K562 (cell line): ENCODE data around the gene ANKRD13D.

Source experiments
- NCOA1 ChIP-seq: fragments of 450-650 bp; IDR thresholded peaks from 2 replicates; pipeline ENCODE4 v1.6.1; 2016; ENCODE audit warnings: low read depth
- RBM39 ChIP-seq: fragments of 200-400 bp; formaldehyde crosslinking; optimal IDR thresholded peaks from 2 replicates; pipeline ENCODE3; 2018; ENCODE audit warnings: low read depth, low read length
- ZNF23 ChIP-seq: fragments of 250-450 bp; sonication (Bioruptor Pico); IDR thresholded peaks from 2 replicates; pipeline ENCODE4 v1.4.0; 2020; ENCODE audit warnings: mild to moderate bottlenecking
- ZNF347 ChIP-seq: fragments of 450-650 bp; formaldehyde crosslinking; IDR thresholded peaks from 2 replicates; pipeline ENCODE4 v1.4.0; 2020; ENCODE audit warnings: low read depth, mild to moderate bottlenecking, moderate library complexity
- TF ChIP-seq, protein P1 (sequence below): fragments of 250-450 bp; sonication (Bioruptor Pico); IDR thresholded peaks from 2 replicates; pipeline ENCODE4 v1.8.0; 2021; ENCODE audit warnings: mild to moderate bottlenecking, moderate library complexity
- TF ChIP-seq, protein P2 (sequence below): sonication (generic); formaldehyde crosslinking; IDR thresholded peaks from 2 replicates; pipeline ENCODE4 v1.8.1; 2023; ENCODE audit warnings: mild to moderate bottlenecking, missing genetic modification reagents
- TF ChIP-seq, protein P3 (sequence below): fragments of 450-650 bp; formaldehyde crosslinking; IDR thresholded peaks from 2 replicates; pipeline ENCODE4 v1.4.0; 2020; ENCODE audit warnings: mild to moderate bottlenecking
- TF ChIP-seq, protein P4 (sequence below): sonication (generic); formaldehyde crosslinking; IDR thresholded peaks from 2 replicates; pipeline ENCODE4 v1.8.0; 2023; ENCODE audit warnings: mild to moderate bottlenecking, missing genetic modification reagents
- TF ChIP-seq, protein P5 (sequence below): fragments of 450-650 bp; conservative IDR thresholded peaks from 2 replicates; pipeline ENCODE4 v1.6.1; 2016; ENCODE audit warnings: missing genetic modification characterization, low read depth, mild to moderate bottlenecking, control low read depth, missing compliant biosample characterization

DNA sequence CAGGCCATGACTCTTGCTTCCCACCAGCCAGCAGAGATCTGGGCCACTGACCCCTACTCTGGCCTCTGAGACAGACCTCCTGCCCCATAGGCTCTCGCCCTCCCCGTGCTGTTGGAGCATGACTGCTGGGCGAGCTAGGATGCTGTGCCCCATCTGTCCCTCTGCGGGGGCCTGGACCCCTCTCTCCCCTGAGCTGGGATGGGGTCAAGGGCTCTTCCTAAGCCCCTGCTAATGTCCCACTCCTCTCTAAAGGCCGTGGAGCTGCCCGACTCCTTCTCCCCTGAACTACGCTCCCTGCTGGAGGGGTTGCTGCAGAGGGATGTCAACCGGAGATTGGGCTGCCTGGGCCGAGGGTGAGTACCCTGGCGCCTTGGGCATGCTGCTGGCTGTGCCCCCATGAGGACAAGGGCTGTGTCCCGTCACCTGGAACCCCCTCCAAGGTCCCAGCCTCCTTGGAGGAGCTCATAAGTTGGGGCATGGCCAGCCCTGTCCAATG, 6.2 kb upstream of the ANKRD13D start:
- TF ChIP-seq, protein P1, sequence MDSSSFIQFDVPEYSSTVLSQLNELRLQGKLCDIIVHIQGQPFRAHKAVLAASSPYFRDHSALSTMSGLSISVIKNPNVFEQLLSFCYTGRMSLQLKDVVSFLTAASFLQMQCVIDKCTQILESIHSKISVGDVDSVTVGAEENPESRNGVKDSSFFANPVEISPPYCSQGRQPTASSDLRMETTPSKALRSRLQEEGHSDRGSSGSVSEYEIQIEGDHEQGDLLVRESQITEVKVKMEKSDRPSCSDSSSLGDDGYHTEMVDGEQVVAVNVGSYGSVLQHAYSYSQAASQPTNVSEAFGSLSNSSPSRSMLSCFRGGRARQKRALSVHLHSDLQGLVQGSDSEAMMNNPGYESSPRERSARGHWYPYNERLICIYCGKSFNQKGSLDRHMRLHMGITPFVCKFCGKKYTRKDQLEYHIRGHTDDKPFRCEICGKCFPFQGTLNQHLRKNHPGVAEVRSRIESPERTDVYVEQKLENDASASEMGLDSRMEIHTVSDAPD, result no peak
- TF ChIP-seq, protein P2, sequence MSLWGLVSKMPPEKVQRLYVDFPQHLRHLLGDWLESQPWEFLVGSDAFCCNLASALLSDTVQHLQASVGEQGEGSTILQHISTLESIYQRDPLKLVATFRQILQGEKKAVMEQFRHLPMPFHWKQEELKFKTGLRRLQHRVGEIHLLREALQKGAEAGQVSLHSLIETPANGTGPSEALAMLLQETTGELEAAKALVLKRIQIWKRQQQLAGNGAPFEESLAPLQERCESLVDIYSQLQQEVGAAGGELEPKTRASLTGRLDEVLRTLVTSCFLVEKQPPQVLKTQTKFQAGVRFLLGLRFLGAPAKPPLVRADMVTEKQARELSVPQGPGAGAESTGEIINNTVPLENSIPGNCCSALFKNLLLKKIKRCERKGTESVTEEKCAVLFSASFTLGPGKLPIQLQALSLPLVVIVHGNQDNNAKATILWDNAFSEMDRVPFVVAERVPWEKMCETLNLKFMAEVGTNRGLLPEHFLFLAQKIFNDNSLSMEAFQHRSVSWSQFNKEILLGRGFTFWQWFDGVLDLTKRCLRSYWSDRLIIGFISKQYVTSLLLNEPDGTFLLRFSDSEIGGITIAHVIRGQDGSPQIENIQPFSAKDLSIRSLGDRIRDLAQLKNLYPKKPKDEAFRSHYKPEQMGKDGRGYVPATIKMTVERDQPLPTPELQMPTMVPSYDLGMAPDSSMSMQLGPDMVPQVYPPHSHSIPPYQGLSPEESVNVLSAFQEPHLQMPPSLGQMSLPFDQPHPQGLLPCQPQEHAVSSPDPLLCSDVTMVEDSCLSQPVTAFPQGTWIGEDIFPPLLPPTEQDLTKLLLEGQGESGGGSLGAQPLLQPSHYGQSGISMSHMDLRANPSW (CRISPR knock-in tag), result no peak
- TF ChIP-seq RBM39 (no peak), ZNF347 (CRISPR knock-in tag) (no peak), NCOA1 (no peak), ZNF23 (CRISPR knock-in tag) (no peak)
- TF ChIP-seq, protein P3, sequence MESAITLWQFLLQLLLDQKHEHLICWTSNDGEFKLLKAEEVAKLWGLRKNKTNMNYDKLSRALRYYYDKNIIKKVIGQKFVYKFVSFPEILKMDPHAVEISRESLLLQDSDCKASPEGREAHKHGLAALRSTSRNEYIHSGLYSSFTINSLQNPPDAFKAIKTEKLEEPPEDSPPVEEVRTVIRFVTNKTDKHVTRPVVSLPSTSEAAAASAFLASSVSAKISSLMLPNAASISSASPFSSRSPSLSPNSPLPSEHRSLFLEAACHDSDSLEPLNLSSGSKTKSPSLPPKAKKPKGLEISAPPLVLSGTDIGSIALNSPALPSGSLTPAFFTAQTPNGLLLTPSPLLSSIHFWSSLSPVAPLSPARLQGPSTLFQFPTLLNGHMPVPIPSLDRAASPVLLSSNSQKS, result no peak
- TF ChIP-seq, protein P4, sequence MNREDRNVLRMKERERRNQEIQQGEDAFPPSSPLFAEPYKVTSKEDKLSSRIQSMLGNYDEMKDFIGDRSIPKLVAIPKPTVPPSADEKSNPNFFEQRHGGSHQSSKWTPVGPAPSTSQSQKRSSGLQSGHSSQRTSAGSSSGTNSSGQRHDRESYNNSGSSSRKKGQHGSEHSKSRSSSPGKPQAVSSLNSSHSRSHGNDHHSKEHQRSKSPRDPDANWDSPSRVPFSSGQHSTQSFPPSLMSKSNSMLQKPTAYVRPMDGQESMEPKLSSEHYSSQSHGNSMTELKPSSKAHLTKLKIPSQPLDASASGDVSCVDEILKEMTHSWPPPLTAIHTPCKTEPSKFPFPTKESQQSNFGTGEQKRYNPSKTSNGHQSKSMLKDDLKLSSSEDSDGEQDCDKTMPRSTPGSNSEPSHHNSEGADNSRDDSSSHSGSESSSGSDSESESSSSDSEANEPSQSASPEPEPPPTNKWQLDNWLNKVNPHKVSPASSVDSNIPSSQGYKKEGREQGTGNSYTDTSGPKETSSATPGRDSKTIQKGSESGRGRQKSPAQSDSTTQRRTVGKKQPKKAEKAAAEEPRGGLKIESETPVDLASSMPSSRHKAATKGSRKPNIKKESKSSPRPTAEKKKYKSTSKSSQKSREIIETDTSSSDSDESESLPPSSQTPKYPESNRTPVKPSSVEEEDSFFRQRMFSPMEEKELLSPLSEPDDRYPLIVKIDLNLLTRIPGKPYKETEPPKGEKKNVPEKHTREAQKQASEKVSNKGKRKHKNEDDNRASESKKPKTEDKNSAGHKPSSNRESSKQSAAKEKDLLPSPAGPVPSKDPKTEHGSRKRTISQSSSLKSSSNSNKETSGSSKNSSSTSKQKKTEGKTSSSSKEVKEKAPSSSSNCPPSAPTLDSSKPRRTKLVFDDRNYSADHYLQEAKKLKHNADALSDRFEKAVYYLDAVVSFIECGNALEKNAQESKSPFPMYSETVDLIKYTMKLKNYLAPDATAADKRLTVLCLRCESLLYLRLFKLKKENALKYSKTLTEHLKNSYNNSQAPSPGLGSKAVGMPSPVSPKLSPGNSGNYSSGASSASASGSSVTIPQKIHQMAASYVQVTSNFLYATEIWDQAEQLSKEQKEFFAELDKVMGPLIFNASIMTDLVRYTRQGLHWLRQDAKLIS, result no peak
- TF ChIP-seq, protein P5, sequence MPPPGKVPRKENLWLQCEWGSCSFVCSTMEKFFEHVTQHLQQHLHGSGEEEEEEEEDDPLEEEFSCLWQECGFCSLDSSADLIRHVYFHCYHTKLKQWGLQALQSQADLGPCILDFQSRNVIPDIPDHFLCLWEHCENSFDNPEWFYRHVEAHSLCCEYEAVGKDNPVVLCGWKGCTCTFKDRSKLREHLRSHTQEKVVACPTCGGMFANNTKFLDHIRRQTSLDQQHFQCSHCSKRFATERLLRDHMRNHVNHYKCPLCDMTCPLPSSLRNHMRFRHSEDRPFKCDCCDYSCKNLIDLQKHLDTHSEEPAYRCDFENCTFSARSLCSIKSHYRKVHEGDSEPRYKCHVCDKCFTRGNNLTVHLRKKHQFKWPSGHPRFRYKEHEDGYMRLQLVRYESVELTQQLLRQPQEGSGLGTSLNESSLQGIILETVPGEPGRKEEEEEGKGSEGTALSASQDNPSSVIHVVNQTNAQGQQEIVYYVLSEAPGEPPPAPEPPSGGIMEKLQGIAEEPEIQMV (tag), result no peak
